Amniotic stem cell (primary cell): Measurements from ENCODE around the gene NAGK.
"Not testable (repeated sequence)": the region's sequence is repeated elsewhere in the genome, so short reads cannot be mapped to it uniquely, and the experiment has no call there.

Source experiments
- DNase-seq: peaks from one replicate; lab custom pipeline; 2025; lab: John Stamatoyannopoulos, UW

NAGK gene

DNA sequence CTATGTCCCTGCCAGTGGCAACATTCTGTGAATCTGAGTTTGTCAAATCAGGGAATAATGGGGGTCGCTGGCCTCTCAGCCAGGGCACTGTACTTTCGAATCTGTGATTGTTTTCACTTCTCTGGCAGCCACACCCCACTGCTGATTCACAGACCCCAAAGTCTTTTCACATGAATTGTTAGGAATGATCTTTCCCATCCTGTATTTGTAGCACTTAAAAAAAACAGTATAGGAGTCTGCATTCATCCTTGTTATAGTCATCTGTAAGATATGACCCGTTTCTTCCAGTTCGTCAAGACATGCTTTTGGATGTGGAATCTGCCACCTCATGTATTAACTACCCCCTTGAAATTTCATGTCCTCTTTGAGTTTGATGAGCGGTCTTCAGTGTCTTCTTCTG is 928 bp downstream of the NAGK start:
- DNase-seq, result no peak

- DNase-seq, result no peak
Observed at GRCh38 chr2:71070294-71071093, 2.0 kb downstream of the NAGK start.

DNA sequence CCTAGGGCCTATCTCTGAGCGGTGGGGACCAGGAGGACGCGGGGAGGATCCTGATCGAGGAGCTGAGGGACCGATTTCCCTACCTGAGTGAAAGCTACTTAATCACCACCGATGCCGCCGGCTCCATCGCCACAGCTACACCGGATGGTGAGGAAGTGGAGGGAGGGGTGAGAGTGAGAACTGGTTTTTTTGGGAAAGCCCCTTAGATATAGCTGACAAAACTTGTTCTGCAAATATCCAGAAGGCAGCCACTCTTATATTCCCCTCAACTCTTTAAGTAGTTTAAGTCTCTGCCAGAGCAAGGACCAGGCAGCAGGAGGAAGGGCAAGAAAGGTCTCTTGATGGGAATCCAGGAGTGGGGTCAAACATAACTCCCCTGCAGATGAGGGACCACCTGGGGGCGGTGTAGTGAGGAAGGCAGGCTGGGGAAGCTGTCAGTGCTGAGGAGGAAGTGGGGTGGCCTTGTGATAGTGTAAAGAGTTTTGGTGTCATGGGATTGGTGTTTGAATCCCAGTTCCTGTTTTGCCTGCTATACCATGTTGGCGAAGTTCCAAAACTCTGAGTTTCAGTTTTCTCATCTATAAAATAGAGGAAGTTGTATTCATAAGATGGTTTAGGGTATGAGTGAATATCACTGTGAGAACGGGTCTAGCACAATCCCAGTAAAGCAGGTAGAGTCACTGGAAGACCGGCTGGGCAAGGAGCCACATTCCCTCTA is 3.4 kb downstream of the NAGK start:
- DNase-seq, result no peak

DNA sequence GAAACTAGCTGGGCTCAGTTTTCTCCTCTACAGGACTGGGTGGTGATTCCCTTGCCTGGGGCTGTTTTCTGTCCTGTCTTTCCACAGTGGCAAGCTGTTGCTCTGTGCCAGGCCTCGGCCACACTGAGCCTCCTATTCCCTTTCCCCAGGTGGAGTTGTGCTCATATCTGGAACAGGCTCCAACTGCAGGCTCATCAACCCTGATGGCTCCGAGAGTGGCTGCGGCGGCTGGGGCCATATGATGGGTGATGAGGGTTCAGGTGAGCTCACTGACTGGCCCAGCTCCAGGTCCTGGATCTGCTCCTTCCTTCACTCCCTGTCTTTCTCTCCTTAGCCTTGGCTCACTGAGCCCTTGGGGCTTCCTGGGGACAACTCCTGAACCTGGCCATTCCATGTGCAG is 4.0 kb downstream of the NAGK start:
- DNase-seq, result no peak

DNA sequence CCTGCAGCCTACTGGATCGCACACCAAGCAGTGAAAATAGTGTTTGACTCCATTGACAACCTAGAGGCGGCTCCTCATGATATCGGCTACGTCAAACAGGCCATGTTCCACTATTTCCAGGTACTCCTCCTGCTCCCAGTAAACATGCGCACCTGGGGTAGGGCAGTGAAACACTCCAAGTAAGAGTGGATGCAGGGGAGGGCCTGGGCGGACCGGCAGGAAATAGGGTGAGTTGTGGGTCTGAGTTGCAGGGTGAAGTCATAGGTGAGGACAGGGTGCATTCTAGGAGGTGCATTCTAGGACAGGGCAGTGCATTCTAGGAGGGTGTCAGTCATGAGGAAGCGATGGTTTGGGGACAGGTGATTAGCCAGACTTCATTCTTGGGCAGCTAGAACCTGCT is 5.0 kb downstream of the NAGK start:
- no peak for DNase-seq

- no peak for DNase-seq
Observed at GRCh38 chr2:71074893-71075395, 6.5 kb downstream of the NAGK start.

DNA sequence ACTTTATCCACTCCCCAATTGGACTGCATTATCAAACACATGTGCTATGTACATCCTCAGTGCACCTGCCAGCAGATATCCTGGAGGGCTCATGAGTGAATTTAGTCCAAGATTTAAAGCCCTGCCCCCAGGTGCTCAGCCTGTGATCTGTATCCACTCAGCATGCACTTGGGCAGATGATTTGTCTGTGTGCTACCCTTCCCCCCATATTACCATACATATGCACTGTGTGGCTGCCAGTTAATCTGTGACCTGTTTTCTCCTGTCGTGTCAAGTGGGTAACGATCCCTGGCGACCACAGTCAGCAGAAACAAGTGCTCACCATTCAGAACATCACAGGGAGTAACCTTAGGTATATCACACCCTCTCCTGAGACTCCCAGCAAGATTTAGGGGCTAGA is 10.2 kb downstream of the NAGK start:
- DNase-seq, result no peak

DNA sequence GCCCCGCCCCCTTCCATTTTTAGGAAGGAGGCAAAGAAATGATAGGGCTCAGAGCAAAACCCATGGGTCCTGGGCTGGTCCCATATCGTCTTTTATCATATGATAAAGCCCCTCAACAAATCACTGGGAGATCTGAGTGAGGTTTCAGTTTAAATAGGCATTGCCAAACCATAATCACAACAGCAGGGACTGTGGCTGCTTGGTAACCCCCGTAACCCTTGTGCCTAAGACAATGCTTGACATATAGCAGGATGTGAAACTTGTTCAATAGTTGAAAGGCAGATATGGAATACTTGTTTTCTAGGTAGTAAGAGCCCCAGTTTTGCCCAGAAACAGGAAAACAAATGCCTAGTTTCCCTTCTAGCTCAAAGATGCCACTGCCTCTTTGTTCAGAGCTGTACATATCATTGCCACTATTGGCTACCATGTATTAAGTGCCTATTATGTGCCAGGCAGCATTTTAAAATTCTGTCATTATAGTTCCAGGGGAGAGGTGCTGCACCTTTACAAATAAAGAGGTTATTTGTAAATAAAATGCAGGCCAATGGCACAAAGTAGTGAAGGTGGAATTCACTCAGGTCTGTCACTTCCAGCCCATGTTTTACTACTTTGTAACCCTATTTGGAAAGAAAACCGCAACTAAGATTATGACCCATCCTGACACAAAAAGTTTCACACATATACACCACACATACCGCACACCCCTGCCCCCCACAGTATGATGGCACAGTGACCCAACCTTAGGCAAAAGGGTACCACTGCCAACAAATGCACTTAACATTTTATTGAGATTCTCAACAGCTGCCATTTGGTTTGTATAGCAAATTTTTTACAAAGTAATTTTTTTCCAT is 14.2 kb downstream of the NAGK start:
- no peak for DNase-seq

DNA sequence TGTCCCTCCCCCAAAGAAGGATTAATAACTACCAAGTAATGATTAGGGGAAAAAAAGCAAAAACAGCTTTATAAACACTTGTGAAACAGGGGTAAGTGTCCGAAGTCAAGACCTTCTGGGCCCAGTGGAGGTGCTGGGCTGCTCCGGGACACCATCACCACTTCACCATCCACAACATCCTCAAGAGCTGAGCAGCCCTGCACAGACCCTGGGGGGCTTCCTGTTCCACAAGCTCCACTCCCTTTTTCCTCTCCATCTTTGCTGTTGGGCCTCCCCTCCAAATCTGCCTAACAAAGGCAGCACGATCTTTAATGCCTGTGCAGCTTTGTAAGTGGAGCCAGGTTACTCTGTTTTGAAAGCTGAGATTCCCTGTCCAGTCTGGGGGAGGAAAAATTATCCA is 14.8 kb downstream of the NAGK start:
- DNase-seq, result not testable (repeated sequence)

- not testable (repeated sequence) for DNase-seq
Observed at GRCh38 chr2:71083752-71084312, 15.4 kb downstream of the NAGK start.

DNA sequence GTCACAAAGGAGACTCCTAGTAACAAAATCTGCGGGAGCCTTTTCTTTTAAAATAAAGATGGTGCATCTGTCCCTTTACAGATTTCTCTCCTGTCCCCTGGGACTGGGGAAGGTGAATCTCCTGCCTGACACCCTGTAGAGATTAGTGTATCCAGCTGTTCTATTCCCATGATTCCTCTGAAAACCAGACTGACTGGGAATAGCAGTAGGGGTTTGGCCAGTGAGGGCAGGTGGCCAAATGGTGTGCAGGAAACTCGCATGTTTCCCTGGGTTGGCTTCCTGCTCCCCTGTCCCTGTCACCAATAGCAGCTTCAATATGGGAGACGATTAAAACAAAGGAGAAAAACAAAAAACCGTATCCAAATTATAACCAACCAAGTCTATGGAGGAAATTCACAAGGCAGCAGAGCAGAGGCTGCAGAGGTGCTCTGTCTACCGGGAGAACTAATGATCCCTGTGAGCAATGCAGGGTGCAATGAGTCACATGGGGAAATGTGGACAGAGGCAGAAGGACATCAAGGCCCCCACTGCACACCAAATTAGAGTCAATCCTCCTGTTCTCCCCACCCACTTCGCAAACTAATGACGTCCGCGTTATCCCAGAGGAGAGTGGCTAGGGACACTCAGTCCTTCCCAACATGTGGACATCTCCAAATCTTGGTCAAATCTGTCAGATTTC is 17.0 kb downstream of the NAGK start:
- not testable (repeated sequence) for DNase-seq

GRCh38 chr2:71089475-71089874 is 21.0 kb downstream of the NAGK start:
- DNase-seq, result not testable (repeated sequence)

GRCh38 chr2:71091808-71092207 is 23.4 kb downstream of the NAGK start:
- DNase-seq, result not testable (repeated sequence)

DNA sequence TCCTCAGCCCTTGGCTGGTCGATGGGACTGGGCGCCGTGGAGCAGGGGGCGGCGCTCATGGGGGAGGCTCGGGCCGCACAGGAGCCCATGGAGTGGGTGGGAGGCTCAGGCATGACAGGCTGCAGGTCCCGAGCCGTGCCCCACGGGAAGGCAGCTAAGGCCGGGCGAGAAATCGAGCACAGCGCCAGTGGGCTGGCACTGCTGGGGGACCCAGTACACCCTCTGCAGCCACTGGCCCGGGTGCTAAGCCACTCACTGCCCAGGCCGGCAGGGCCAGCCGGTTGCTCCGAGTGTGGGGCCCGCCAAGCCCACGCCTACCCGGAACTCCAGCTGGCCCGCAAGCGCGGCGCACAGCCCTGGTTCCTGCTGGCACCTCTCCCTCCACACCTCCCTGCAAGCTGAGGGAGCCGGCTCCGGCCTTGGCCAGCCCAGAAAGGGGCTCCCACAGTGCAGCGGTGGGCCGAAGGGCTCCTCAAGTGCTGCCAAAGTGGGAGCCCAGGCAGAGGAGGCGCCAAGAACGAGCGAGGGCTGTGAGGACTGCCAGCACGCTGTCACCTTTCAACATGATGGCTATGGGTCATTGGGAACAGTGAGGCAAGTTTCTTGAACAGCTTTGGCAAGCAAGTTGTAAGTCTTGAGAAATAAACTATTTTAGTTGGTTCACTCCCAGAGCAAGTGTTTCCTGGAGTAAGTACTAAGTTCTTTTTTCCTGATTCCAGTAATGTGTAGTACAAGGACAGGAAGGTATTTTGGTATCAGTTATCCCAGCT is 24.2 kb downstream of the NAGK start:
- not testable (repeated sequence) for DNase-seq

DNA sequence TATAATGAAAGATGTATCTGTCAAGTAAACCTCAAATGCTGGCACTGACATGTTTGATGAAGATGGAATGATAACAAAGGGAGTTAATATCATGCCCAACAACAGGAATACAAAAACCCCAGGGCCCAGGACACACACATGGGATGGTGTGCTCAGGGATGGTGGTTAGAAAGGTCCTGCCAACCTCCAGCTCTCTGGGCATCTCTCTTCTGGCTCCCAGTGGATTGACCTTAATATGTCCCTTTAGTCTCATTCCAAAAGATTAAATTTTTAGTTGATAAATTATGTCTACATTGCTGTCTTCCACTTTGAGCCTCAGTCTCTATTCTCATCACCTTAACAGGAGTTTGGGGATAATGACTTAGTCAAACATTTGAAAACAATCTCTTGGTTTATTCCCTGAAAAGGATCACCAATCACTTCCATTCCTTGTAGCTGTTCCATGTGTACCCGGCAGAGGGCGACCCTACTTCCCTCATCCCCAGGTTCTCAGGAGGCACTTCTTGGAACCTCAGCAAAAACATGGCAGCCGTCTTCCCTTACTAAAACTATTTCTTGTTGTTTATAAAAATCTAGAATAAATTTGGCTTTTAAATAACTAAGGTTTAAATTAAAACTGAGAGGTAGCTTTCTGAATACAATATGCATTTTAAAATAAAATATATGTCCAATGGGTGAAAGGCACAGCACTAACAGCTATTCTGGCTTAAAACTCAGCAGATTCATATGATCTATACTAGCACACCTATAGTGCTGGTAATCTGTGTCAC is 31.9 kb downstream of the NAGK start:
- no peak for DNase-seq

GRCh38 chr2:71101656-71102055 is 33.2 kb downstream of the NAGK start:
- peak; percentile 8 for DNase-seq

- no peak for DNase-seq
Observed at GRCh38 chr2:71102981-71103681, 34.7 kb downstream of the NAGK start.

DNA sequence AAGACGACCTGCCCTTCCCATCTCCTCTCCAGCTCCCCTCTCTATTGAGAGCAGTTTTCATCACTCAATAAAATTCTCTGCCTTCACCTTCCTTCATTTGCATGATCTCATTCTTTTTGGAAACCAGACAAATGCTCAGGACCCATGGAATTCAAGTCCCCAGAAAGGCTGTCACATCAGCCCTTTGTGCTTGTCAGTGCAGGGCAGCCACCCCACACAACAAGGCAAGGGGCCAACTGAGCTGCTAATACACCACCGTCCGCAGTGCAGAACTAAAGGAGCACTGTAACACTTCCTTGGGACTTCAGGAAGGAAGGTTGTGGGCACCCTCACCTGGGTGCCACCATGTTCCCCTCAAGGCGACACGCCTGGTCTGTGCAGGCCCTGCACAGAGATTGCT is 35.4 kb downstream of the NAGK start:
- DNase-seq, result no peak

- DNase-seq, result not testable (repeated sequence)
Observed at GRCh38 chr2:71106463-71106862, 38.0 kb downstream of the NAGK start.
